ENCODE data around the gene APBA1.

APBA1 gene

DNA sequence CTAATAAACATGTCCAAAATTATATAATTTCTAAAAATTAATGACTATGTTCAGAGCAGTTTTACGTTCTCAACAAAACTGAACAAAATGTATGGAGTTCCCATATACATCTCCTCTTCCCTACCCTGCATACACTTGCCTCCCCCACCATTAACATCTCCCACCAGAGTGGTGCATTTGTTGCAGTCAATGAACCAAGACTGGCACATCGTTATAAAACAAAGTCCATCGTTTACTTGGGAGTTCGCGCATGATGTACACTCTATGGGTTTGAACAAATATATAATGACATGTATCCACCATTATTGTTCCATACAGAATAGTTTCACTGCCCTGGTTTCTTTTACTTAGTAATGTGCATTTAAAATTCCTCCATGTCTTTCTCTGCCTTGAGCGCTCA is 130.1 kb downstream of the APBA1 start:
- no peak for DNase-seq (ENCODE audit: extremely low read depth in 1 of 2, low read depth in 1 of 2)

DNA sequence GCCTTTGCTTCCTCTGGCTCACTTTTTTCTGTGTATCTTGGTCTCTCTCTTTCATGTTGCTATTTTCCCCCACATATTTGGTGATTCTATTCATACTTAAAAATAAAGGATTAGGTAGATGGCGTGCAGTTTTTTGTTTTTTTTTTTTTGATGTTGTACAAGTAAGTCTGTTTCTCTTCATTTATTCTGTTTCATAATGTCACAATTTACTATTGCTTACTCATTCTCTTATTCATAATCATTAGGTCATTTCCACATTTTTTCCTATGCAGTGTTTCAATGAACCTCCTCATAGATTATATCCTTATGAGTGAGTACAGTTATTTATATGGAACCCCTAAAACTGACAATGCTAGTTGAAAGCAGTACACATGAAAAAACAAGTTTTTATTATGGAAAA is 136.3 kb downstream of the APBA1 start:
- no peak for DNase-seq (ENCODE audit: extremely low read depth in 1 of 2, low read depth in 1 of 2)

GRCh38 chr9:69535286-69535832 is 136.8 kb downstream of the APBA1 start:
- no peak for DNase-seq (ENCODE audit: extremely low read depth in 1 of 2, low read depth in 1 of 2)

DNA sequence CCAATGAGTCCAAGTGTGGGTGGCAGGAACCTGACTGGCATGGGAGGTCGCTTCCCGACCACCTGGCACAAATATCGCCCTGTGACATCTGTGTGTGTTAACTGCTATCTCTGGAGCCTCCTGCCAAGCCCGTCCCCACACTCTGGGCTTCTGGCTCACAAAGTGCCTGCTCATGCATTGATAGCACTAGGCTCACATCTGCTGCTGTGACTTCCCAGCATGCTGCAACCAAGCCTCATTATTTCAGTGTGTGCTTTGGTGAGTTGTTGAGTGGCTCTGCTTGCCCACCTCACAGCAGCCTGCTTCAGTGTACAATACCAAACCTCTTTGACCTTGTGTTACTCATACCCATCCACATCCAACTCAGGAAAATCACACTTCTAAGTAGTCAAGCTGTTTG is 139.8 kb downstream of the APBA1 start:
- DNase-seq (ENCODE audit: extremely low read depth in 1 of 2, low read depth in 1 of 2), result no peak

DNA sequence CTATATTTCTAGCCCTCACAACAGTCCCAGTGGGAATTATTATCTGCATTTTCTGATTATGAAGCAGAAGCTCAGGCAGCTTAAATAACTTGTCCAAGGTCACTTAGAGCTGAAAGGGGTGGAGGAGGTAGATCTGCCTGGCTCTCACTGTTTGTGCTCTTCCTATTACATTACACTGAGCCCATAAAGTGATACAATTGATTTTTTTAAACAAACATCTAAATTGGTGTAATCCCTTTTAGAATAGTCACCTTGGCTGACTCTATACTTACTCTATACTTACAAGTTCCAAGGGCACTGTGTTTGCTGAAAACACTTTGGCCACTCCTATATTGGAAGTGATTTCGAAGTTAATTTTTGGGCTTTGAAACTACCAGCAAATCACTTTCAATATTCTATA is 144.7 kb downstream of the APBA1 start:
- DNase-seq (ENCODE audit: extremely low read depth in 1 of 2, low read depth in 1 of 2), result no peak

DNA sequence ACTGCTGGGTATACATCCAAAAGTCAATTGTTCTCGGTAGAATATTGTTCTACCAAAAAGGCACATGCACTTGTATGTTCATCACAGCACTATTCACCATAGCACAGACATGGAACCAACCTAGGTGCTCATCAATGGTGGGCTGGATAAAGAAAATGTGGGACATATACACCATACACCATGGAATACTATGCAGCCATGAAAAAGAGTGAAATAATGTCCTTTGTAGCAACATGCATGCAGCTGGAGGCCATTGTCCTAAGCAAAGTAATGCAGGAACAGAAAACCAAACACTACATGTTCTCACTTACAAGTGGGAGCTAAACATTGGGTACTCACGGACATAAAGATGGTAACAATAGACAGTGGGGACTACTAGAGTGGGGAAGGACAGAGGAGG is 145.5 kb downstream of the APBA1 start:
- DNase-seq (ENCODE audit: extremely low read depth in 1 of 2, low read depth in 1 of 2), result no peak

- DNase-seq (ENCODE audit: extremely low read depth in 1 of 2, low read depth in 1 of 2), result no peak
These were observed 152.5 kb downstream of the APBA1 start for GRCh38 chr9:69519470-69520240.

- no peak for DNase-seq (ENCODE audit: extremely low read depth in 1 of 2, low read depth in 1 of 2)
These were observed 155.5 kb downstream of the APBA1 start for GRCh38 chr9:69516353-69517322.

- no peak for DNase-seq (ENCODE audit: extremely low read depth in 1 of 2, low read depth in 1 of 2)
These were observed 156.4 kb downstream of the APBA1 start for GRCh38 chr9:69515810-69516209.

- no peak for DNase-seq (ENCODE audit: extremely low read depth in 1 of 2, low read depth in 1 of 2)
These were observed 158.9 kb downstream of the APBA1 start for GRCh38 chr9:69513141-69513820.

DNA sequence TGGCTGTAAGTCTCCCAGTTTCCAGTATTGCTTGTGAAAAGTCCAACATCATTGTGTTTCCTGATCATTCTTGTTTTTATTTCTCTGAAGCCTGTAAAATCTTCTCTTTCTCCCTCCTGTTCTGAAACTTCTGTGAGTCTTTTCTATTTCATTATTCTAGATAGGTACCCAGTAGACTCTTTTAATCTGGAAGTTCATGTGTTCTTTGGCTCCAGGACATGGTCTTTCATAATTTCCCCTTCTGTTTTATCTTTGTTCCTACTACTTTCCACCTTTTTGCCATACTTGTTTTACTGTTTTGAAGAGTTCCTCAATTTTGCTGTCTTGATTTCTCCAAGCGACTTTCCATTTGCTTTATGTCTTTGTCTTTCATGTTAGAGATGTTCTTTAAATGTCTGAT is 168.1 kb downstream of the APBA1 start:
- no peak for DNase-seq (ENCODE audit: extremely low read depth in 1 of 2, low read depth in 1 of 2)

DNA sequence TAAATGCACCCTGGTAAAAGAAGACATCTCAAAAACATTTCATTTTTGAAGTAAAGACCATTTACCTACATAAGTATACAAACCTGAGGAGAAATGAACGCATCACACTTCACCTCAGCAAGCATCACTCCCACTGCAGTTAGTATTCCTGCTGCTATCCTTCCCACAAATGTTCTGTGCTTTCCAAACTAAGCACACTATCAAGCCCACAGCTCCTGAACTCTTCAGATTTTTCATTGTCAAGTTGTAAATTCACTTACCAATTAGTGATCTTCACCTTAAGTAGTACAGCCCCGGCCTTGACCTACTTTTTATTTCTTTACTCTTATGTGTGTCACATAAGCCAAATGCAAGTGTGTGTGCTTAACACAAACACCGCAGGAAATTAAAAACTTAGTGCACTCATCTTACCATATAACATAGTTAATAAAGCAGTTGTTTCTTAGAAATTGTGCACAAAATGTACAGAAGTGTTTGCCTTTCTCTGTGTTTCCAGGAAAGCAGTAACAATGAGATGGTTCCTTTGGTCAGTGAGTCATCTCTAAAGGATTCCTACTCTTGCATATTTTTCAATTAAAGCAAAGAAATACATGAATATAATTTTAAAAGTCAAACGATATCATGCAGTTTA is 169.4 kb downstream of the APBA1 start:
- DNase-seq (ENCODE audit: extremely low read depth in 1 of 2, low read depth in 1 of 2), result no peak

GRCh38 chr9:69500896-69501295 is 171.3 kb downstream of the APBA1 start:
- no peak for DNase-seq (ENCODE audit: extremely low read depth in 1 of 2, low read depth in 1 of 2)

GRCh38 chr9:69499959-69500358 is 172.2 kb downstream of the APBA1 start:
- no peak for DNase-seq (ENCODE audit: extremely low read depth in 1 of 2, low read depth in 1 of 2)

- no peak for DNase-seq (ENCODE audit: extremely low read depth in 1 of 2, low read depth in 1 of 2)
These were observed 172.8 kb downstream of the APBA1 start for GRCh38 chr9:69499407-69499806.

- DNase-seq (ENCODE audit: extremely low read depth in 1 of 2, low read depth in 1 of 2), result no peak
These were observed 173.7 kb downstream of the APBA1 start for GRCh38 chr9:69498470-69498869.

DNA sequence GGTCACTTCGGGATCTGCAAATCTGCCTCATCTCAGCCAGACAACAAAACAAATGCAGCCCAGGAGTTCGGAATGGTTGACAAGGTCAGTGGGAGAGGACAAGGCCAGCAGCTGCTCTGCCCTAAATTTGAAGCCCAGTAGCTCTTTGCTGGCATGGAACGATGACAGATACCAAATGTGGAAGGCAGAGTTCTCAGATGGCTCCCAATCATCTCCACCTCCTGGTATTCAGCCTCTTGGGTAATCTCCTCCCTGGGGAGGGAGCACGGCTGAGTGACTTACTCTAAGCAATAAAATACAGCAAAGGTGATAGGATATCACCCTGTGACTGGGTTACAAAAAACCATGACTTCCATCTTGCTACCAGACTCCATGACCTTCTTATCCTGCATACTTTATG is 174.4 kb downstream of the APBA1 start:
- no peak for DNase-seq (ENCODE audit: extremely low read depth in 1 of 2, low read depth in 1 of 2)

- no peak for DNase-seq (ENCODE audit: extremely low read depth in 1 of 2, low read depth in 1 of 2)
These were observed 175.2 kb downstream of the APBA1 start for GRCh38 chr9:69496846-69497450.

DNA sequence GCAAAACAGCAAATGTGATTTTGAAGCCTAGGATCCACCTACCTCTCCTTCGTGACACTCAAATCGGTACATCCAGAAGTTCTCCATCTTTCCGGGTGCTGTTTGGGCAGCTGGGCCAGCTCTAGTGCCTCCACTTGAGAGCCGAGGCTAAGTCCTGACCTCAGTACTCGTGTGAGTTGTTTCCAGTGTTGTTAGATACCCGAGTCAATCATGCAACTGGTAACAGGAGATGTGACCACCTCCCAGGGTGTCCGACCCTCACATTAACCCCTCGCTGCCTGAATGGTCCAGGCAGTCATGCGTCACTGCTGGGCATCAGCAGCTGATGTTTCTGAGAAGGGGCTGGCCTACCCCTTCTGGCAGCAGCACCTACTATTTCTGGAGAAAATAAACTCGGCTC is 176.9 kb downstream of the APBA1 start:
- no peak for DNase-seq (ENCODE audit: extremely low read depth in 1 of 2, low read depth in 1 of 2)

GRCh38 chr9:69494763-69495162 is 177.4 kb downstream of the APBA1 start:
- no peak for DNase-seq (ENCODE audit: extremely low read depth in 1 of 2, low read depth in 1 of 2)
